NCI-H748 (cell line): ENCODE results near the gene PIGC.
A peak's percentile ranks its signal among the peaks of the same experiment; 100 is the strongest.

ENCODE experiments used
- DNase-seq: peaks from one replicate; lab custom pipeline; 2025; ENCODE audit not compliant: unreplicated experiment; lab: John Stamatoyannopoulos, UW

Gene PIGC

DNA sequence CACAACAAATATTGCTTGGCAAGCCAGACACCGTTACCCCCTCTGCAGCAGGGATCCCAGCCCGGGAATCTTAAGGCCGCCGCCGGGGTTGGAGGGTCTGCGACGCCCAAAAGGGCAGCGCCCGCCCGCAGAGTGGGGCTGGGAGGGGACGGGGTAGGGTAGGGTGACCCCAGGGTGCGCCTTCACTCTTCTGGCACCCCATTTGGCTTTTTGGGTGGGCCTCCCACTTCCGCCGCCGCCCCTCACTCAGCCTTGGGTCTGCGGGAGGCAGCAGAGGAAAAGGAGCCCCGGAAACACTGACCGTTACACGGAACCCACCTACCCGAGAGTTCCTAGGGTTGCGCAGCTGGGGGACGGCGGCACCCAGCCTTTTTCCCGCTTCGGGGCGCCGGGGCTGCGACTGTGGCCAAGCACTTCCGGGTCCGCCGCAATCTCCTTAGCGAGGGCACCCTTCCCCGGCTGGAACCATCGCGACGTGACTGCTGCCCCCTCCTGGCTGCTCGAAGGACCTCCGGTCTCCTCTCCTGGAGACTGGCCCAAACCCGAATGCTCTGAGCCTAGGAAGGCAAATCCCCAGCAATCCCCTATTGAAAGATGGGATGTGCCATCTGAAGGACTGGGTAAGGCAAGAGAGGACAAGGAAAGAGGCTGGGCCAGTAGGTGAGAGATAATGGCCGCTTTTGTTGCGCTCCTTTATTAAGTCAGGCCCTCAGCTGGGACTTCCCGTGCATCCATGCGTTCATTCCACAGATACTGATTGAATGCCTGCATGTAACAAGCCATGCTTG is at the start of gene PIGC:
TSS of gene PIGC (minus strand) at position 404 of the 788 bp plus-strand sequence. CDS start 1,447 bp downstream, outside the sequence.
- DNase-seq: peak; percentile 80

DNA sequence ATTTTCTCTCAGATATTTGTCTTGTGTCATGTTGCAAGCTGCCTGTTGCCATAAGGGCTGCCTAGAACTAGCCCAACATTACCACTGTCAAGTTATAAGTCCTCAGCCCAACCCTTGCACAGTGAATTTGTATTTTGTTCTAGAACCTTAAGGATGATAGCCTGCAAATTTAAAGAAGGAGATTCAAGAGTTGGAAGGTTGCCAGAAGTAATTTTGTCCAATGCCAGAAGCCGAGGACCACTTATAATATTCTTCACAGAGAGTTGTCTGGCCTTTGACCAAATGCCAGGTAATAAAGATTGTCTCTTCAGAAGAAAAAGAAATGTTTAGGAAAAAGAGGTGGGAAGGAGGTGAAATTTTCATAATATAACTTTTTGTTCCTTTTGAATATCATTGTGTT is 48.6 kb upstream of the PIGC start:
- no peak for DNase-seq

DNA sequence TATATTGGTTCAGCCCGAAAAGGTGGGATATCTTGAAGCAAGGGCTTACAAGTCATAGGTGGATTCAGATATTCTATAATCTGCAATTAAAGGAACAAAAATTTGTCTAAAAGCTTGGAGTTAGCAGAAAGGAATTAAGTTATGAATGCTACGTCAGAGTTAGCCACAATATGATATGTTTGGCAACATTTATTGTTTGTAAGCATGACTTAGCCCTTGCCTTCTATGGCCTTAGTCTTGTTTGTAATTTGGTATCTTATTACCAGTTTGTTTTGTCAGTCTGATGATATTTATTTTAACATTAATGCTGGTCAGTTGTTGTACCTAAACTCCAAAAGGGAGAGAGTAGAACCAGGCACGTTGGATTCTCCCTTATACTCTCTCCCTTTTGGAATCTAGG is 46.0 kb upstream of the PIGC start:
- DNase-seq: no peak

DNA sequence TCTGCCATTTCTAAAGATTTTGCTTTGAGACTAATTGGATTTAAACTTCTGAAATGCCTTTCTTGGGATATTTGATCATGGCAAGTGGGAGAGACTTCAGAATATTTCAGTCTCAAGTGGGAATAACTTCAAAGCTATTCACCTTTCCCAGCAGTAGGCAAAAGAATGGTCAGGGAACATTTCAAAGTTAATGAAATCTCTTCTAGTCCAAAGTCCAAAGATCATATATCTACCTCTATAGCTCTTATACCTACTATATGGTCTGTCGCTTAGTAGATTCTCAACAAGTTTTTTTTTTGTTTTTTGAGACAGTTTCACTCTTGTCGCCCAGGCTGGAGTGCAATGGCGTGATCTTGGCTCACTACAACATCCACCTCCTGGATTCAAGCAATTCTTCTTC is 44.5 kb upstream of the PIGC start:
- DNase-seq: no peak

DNA sequence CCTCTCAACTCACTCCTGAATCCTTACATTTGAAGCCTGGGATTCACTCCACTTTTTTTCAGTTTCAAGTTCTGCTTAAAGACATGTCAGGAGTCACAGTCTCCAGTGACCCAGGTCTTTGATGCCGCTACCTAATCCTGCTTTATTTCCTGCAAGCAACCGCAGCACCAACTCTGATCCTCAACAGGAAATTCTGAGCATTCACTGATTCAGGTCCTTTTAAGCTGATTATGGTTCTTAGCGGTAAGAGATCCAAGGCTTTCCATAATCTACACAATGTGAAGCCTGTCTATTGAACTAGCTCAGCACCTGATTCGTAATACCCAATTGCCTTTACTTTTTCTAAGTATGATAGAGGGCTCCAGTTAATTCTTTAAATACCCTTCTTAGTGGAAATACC is 43.7 kb upstream of the PIGC start:
- DNase-seq: no peak

DNA sequence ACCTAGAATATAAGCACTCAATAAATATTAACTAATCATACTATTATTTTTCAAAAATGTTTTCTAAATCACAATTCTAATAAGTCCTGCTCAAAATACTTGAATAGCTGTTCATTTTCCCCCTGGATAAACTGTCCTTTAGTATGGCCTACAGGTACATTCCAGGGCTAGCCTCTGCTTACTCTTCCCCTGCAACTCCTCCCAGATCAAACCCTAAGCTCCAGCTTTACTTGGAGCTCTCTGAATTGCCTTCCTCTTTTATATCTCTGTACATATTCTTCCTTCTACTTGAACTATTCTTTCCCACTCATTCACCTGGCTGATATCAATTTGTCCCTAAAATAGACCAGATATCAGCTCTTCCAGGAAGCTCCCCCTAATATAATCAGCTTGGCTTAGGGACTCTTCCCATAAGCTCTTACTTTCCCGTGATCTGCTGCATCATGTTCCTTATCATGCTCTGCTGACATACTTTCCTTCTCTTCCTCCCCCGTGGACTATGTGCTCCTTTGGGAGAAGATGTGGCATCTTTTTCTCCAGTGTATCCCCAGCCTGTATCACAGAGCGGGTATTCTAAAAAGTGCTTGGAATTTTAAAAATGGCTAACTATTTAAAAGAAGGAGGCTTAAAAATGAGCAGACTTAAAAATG is 43.1 kb upstream of the PIGC start:
- DNase-seq: no peak

DNA sequence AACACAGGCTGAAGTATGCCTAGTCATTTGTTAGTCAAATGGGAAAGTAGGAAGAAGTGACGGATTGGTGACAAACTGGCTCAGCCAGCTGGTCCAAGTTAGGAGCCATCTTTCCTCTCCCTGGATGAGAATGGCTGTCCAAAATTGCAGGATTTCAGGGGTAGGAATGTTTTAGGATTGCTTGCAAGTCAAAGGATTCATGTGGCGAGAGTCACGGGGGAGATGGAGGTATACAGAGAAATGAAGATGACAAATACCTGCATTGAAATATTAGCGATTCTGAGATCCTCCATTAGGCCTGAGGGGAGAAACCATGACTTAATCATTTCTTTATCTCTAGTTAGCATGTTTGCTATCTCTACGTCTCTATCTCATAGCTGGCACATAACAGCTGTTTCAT is 41.8 kb upstream of the PIGC start:
- no peak for DNase-seq

DNA sequence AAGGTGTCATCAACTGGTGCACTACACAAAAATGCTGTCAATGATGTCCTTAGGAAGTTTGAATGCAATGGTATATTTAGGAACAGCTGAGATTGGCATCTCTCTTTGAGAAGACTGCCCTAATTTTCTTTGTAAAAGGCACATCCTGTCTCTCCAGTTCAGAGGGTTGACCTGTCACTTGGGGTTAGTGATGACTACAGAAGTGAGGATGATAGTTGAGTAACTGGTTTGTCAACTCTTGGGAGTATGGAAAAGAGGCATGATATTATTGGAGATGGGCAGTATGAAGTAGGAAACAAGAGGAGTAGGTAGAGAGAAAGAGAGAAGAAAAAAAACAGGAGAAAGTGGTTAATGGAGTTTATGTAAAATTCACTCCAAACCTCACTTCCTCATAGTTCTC is 40.4 kb upstream of the PIGC start:
- peak; percentile 19 for DNase-seq

DNA sequence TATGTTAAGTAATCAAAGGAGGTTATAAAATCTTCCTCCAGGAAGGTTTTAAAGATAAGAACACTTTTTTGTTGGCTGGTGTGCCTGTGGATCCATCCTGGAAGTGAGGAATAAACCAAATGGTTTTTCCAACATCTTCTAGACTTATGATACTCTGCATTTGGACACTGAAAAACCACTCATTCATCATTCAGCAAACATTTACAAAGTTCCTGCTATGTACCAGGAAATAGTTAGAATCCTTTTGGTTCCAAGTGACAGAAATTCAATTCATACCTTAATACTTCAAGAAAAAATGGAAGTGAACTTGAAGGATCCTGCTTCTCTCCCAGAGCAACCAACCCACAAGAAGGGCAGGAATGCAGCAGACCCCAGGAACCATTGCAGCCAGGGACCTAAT is 39.6 kb upstream of the PIGC start:
- no peak for DNase-seq

DNA sequence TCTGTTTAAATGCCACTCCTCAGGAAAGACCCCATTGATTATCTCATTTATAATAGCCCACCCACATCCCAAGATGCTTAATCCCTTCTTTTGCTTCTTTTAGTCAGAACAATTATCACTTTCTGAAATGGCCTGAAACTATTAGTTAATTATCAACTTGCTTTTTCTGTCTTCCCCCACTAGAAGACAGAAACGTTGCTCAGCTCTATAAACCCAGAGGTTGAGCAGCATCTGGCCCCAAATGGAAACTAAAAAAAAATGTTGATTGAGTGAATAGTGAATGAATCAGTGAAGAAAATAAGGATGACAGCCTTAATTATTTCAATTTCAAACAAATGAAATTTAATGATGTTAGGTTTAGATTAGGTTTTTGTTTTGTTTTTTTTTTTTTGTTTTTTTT is 38.2 kb upstream of the PIGC start:
- no peak for DNase-seq

DNA sequence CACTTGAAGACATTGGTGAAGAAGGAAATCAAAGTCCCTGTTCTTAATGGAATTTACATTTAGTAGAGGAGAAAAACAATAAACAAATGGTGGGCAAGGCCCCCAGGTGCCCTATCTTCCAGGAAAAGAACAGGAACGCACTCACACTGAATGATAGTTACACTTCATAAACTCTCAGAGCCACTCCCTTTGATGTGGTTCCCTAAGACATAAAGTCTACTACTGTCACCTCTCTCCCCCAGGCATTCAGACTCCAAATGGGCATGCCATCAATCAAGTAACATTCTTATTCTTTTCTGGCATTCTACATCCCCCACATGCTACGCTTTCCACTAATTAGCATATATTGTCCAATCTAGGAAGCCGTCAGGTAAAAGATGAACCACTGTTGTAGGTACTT is 36.6 kb upstream of the PIGC start:
- no peak for DNase-seq

DNA sequence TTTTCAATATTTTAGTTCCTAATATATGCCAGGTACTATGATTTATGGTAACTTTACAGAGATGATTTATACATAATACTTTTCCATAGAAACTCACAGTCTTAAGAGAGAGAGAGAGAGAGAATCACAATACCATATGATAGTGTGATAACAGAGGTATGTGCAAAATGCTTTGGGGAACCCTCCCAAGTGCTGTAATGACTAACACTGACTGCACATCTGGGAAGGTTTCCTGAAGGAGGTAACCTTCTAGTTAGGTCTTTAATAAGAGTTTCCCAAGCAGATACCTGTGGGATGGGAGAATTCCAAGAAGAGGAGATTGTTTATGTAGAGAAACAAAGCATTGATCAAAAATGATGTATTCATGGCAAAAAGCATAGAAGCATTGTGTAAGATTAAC is 34.6 kb upstream of the PIGC start:
- no peak for DNase-seq

DNA sequence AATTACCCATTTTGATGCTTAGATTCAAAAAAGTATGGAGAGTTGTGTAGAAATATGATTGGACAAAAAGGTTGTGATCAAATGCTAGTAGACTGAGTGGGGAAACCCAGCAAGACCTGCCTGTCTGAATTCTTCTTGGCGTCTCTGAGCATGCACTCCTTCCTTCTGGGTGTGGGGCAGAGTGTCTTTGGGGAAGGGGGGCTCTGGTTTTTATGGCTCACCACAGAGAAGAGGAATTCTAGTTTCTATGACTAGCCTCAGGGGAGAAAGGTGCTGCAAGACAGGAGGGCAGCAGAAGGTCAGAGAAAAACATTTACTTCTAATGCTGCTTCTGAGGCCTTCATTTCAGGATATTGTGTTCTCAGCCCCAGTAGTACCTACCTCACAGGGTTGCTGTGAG is 33.9 kb upstream of the PIGC start:
- DNase-seq: no peak

DNA sequence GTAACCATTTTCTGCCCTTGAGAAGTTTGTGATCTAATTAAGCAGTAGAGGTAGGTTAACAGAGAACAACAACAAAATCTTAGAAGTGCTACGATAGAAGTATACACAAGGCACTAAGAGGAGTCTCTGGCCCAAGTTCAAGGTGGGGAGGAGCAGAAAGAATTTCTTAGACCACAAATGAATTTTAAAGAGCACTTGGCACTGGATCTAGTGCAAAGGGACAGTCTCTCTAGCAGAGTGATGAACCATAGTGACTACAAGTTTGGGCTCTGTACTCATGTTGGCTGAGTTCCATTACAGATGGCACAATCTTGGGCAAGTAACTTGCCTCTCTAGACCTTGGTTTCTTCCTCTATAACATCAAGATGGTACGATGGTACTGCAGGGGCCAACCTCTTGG is 33.3 kb upstream of the PIGC start:
- DNase-seq: no peak

DNA sequence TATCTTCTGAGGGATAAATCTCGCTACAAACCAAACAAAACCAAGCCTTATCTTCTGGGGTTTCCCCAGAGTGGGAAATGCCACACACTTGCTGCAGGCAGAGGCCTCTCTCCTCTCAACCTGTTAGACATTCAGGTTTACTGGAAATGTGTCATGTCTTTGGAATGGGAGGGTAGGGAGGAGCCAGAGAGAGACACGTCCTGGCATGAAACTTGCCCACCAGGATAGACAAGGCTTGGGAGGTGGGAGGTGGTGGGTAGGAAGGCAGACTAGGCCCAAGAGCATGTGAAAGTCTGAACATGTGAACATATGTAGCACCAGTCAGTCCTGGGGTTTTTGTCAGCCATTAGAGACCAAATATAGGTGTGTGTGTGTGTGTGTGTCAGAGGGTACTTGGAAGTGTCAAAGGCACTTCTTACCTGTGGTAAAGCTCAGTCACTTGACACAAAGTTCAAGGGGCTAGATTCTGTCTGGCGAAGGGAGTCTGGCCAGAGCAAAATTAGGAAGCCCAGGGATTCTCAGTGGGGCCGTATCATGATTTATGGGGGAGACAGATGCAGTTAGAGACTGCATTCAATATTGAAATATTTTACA is 32.4 kb upstream of the PIGC start:
- DNase-seq: no peak

DNA sequence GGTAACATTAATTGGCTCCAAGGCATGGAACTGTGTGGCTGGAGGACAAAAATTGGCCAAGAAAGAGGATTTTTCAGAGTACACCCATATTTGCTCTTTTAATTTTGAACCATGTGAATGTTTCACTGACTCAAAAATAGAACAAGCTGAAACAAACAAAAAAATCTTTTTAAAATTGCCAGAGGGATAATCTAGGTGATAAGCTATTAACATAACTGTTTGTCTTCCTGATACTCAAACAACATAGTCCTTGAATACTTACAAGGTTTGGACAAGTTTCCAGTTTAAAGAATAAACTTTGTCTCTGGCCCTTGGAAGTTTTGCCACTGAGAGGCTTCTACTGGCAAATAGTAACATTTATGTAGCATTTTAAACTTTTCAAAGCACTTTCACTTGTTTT is 30.0 kb upstream of the PIGC start:
- no peak for DNase-seq

DNA sequence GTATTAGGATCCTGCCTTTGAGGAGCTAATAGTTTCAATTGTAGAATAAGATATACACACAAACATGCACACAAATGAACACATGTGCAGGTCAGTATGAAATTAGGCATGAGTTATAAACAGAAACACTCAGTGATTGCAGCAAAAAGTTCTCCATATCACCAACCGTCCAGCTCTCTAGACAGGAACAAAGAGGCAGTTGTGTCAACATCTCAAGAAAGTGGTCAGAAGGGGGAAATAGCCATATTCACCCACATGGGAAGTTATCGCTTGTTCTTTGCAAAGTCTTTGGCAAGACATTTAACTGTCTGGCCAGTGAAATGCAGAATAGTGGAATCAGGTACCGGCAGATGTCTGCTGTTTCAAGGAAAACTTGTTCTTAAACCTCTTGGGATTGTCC is 29.4 kb upstream of the PIGC start:
- DNase-seq: no peak

DNA sequence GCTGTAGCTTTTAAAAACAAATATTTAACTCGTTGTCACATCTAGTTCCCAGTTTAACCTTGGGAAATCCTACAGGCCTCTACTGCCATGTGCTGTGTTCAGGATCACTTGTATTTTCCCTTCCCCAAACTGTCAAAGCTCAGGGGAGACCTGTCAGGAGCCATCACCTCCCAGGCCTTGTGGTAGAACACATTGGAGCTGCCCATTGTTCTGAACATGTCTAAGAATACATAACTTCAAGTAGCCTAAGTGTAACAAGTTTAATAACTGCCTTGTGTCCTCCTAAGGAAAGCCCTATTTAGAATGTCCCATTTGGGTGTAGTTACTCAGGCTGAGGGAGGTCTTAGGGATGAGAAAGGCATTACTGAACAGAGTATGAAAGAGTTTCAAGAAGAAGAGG is 28.6 kb upstream of the PIGC start:
- no peak for DNase-seq

DNA sequence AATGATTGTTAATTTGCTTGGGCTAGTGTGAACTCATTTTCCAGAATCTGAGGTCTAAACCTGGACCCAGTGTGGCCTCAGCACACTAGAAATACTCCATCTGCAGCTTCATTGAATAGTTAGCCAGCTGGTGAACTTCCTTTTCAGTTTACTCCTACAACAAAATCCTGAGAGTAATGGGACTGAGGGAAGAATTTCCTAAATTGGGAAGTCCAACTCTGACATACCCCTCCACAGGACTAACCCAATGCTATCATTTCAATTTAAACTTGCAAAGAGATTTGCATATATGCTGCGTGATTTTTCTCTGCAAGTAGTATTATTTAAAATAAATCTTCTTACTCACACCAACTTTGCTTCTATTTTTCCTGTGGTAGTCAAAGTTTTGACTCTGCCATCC is 27.8 kb upstream of the PIGC start:
- no peak for DNase-seq

DNA sequence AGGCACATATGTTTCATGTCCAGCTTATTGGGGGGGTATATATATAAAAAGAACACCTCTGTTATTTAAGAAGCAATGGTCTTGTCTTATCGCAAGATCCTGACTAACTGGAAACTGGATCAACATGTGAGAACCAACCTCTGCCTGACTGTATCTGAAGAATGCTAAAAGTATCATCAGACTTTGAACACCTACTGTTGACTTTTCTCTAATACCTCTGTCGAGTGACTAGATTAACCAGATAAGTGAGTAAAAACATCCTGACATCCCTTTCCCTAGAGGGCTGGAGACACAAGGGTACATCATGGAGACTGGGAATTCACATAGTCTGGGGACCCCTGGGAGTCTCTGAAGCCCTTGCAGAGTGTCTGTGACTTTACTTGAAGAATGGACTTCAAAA is 26.3 kb upstream of the PIGC start:
- DNase-seq: no peak

DNA sequence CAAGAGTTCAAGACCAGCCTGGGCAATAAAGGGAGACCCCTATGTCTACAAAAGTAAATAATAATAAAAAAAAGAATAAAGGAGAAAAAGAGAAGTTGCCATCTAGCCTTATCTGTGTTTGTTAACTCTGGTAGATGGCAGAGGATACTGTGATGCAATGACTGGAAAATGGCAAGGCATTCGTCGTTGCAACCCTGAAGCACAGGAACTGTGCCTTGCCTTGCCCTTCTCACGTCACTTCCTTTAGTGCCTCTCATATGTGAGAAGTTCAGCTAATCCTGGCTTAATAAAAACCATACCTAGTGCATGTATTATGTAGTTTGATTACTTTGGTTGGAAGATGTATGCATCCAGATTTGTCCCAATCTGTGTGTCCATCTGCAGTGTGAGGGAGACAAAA is 25.8 kb upstream of the PIGC start:
- DNase-seq: no peak

DNA sequence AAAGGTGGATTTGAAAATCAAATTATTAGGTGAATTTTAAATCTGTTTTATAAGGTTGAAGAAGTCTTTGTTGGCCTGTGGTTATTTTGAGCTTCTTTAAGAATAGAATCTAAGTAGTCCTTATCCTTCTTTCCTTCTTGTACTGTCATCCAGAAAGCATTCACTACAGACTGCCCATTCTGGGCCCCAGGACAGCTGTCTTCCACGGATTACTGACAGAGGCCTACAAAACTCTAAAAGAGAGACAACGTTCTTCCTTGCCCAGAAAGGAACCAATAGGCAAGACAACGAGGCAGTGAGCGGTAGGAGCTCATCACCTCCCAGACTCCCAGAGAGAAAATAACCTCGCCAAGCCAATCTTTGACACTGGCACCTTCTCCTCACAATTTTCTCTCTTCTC is 24.4 kb upstream of the PIGC start:
- DNase-seq: no peak

DNA sequence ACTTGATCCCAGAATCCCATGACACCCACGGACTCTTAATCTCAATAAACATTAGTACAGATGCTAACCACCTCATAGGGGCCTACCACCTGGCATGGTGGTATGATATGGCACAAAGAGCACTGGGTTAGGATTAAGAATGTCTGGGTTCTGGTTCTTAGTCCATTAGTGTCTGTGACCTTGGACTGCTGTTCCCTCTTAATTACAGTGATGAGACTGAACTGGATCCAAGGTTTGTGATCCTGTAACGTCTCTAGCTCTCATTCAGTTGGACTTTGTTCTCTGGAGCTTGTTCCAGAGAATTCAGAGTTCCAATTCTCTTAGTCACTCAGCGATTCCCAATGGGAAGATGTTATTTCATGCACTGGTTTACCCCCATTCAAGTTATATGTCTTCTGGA is 23.6 kb upstream of the PIGC start:
- DNase-seq: no peak
